PC-3 (cell line): ENCODE results near the gene TRAPPC8. TPM values are rescaled to one million over a fixed set of nuclear protein-coding genes. Genes with fewer than 3 reads are reported as not detected.

Experiments
- ATAC-seq: fragments of 200-7000 bp; cut with Tn5 transposase; 2 replicates; pipeline ENCODE4 v1.9.1; 2020; ENCODE audit warnings: mild to moderate bottlenecking, moderate library complexity
- BruUV-seq: library from RNA; stranded (reverse); fragments of 400-500 nt; replicated peaks from 2 replicates; lab custom pipeline; 2021; lab: Mats Ljungman, UMichigan
- CTCF ChIA-PET: fragments of 300-600 bp; sonication (Branson Sonifier 250); formaldehyde crosslinking; loops from one replicate; lab custom pipeline; 2022; ENCODE audit warnings: antibody characterized with exemption; lab: Charles Lee
- POLR2A ChIA-PET: fragments of 300-600 bp; sonication (Branson Sonifier 250); formaldehyde crosslinking; loops from one replicate; lab custom pipeline; 2022; ENCODE audit warnings: antibody characterized with exemption; ENCODE audit not compliant: unreplicated experiment; lab: Charles Lee
- DNase-seq: peaks from one replicate; pipeline ENCODE4 v3.0.0-alpha.2; 2015
- H2AFZ ChIP-seq: fragments of 300-600 bp; sonication (generic); 2 replicates; pipeline ENCODE4 v1.6.0; 2016; ENCODE audit warnings: antibody characterized with exemption, low read length
- H3F3A ChIP-seq: fragments of 300-600 bp; sonication (generic); one replicate; pipeline ENCODE4 v1.6.0; 2017; ENCODE audit warnings: antibody characterized with exemption, low read length, control low read depth, mild to moderate bottlenecking; ENCODE audit not compliant: unreplicated experiment
- H3K27ac ChIP-seq: fragments of 300-600 bp; sonication (generic); 2 replicates; pipeline ENCODE4 v1.5.1; 2016; ENCODE audit warnings: mild to moderate bottlenecking, low read length
- H3K27me3 ChIP-seq: fragments of 300-600 bp; sonication (generic); 2 replicates; pipeline ENCODE4 v1.6.1; 2016; ENCODE audit warnings: low read length, mixed read lengths
- H3K36me3 ChIP-seq: fragments of 300-600 bp; sonication (generic); 2 replicates; pipeline ENCODE4 v1.6.1; 2016; ENCODE audit warnings: low read depth, mixed run types, low read length, mixed read lengths
- H3K4me1 ChIP-seq: fragments of 300-600 bp; sonication (generic); 2 replicates; pipeline ENCODE4 v1.5.1; 2016; ENCODE audit warnings: low read length; ENCODE audit not compliant: insufficient read depth
- H3K4me2 ChIP-seq: fragments of 300-600 bp; sonication (generic); 2 replicates; pipeline ENCODE4 v1.6.0; 2016; ENCODE audit warnings: low read length
- H3K4me3 ChIP-seq: fragments of 300-600 bp; sonication (generic); 2 replicates; pipeline ENCODE4 v1.5.1; 2016; ENCODE audit warnings: mild to moderate bottlenecking, low read length, mixed read lengths
- H3K79me2 ChIP-seq: fragments of 300-600 bp; sonication (generic); 2 replicates; pipeline ENCODE4 v1.6.1; 2017; ENCODE audit warnings: low read length, mixed read lengths
- H3K9ac ChIP-seq: fragments of 300-600 bp; sonication (generic); 2 replicates; pipeline ENCODE4 v1.6.0; 2016; ENCODE audit warnings: mild to moderate bottlenecking, low read length
- H3K9me2 ChIP-seq: fragments of 300-600 bp; sonication (generic); replicated peaks from 2 replicates; pipeline ENCODE4 v1.6.1; 2016; ENCODE audit warnings: mixed run types, low read length, mixed read lengths
- H3K9me3 ChIP-seq: fragments of 300-600 bp; sonication (generic); 2 replicates; pipeline ENCODE4 v1.6.1; 2016; ENCODE audit warnings: low read length, mixed read lengths
- H4K20me1 ChIP-seq: fragments of 300-600 bp; sonication (generic); 2 replicates; pipeline ENCODE4 v1.6.1; 2016; ENCODE audit warnings: low read length, mixed read lengths
- EZH2 ChIP-seq: fragments of 300-600 bp; sonication (generic); IDR thresholded peaks from one replicate; pipeline ENCODE4 v1.6.1; 2017; ENCODE audit warnings: antibody characterized with exemption, mild to moderate bottlenecking, low read length; ENCODE audit not compliant: unreplicated experiment
- EZH2phosphoT487 ChIP-seq: fragments of 300-600 bp; sonication (generic); IDR thresholded peaks from 2 replicates; pipeline ENCODE4 v1.6.1; 2018; ENCODE audit warnings: mild to moderate bottlenecking, antibody characterized with exemption, low read length, borderline replicate concordance
- intact Hi-C: fragments of 100-400 bp; cut with micrococcal nuclease; formaldehyde crosslinking; loops from 2 replicates; pipeline ENCODE4 v1.9.0; 2023
- total RNA-seq: library from RNA; depleted of rRNA; stranded (reverse); fragments of >200 nt; gene quantifications from 2 replicates; pipeline ENCODE4 v1.2.3, GENCODE V29; 2014
- TF ChIP-seq, protein P1 (sequence below): fragments of 300-600 bp; sonication (generic); conservative IDR thresholded peaks from 2 replicates; pipeline ENCODE4 v1.5.1; 2017; ENCODE audit warnings: antibody characterized with exemption, low read depth, mild to moderate bottlenecking, low read length

TRAPPC8 gene
- total RNA-seq, 1 experiment from 2014 or later = 10.2 TPM

GRCh38 chr18:31825772-31826171 is 117.2 kb downstream of the TRAPPC8 start:
- ChIA-PET CTCF (no interaction called here), POLR2A (no interaction called here)
- TF ChIP-seq EZH2 (no peak), EZH2phosphoT487 (no peak)
- TF ChIP-seq, protein P1, sequence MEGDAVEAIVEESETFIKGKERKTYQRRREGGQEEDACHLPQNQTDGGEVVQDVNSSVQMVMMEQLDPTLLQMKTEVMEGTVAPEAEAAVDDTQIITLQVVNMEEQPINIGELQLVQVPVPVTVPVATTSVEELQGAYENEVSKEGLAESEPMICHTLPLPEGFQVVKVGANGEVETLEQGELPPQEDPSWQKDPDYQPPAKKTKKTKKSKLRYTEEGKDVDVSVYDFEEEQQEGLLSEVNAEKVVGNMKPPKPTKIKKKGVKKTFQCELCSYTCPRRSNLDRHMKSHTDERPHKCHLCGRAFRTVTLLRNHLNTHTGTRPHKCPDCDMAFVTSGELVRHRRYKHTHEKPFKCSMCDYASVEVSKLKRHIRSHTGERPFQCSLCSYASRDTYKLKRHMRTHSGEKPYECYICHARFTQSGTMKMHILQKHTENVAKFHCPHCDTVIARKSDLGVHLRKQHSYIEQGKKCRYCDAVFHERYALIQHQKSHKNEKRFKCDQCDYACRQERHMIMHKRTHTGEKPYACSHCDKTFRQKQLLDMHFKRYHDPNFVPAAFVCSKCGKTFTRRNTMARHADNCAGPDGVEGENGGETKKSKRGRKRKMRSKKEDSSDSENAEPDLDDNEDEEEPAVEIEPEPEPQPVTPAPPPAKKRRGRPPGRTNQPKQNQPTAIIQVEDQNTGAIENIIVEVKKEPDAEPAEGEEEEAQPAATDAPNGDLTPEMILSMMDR = no peak
- Histone ChIP-seq H3K9me3 (no peaks in the 10 kb centered on the region), H3K9ac (no peak overlapping the region), H3K79me2 (no peaks in the 10 kb centered on the region), H3K27ac (no peak overlapping the region), H3F3A (no peaks in the 10 kb centered on the region), H2AFZ (no peak overlapping the region), H3K4me1 (no peaks in the 10 kb centered on the region), H3K9me2 (no peaks in the 10 kb centered on the region), H3K4me2 (no peak overlapping the region), H3K36me3 (no peaks in the 10 kb centered on the region), H3K4me3 (no peak overlapping the region), H3K27me3 (no peaks in the 10 kb centered on the region), H4K20me1 (no peaks in the 10 kb centered on the region)
- DNase-seq (no peak), ATAC-seq (no peak)
- intact Hi-C loops = no loop called here
- no TSS peak for BruUV-seq

- H3K27me3 ChIP-seq = no peaks in the 10 kb centered on the region
- no peaks in the 10 kb centered on the region for H3K4me1 ChIP-seq
- ChIA-PET CTCF (no interaction called here), POLR2A (no interaction called here)
- no peaks in the 10 kb centered on the region for H3K9me2 ChIP-seq
- ATAC-seq (no peak), DNase-seq (no peak)
- H2AFZ ChIP-seq = no peak overlapping the region
- no peaks in the 10 kb centered on the region for H3K36me3 ChIP-seq
- no peaks in the 10 kb centered on the region for H3K9me3 ChIP-seq
- intact Hi-C loops = no loop called here
- H3K4me3 ChIP-seq = no peak overlapping the region
- no peak overlapping the region for H3K27ac ChIP-seq
- TF ChIP-seq EZH2phosphoT487 = no peak
- TF ChIP-seq, protein P1 = no peak
- no peak for TF ChIP-seq EZH2
- H3K79me2 ChIP-seq = no peaks in the 10 kb centered on the region
- no peaks in the 10 kb centered on the region for H3F3A ChIP-seq
- H4K20me1 ChIP-seq = no peaks in the 10 kb centered on the region
- H3K4me2 ChIP-seq = no peak overlapping the region
- H3K9ac ChIP-seq = no peak overlapping the region
- BruUV-seq = no TSS peak
These were observed 121.3 kb downstream of the TRAPPC8 start for GRCh38 chr18:31821545-31822171.

DNA sequence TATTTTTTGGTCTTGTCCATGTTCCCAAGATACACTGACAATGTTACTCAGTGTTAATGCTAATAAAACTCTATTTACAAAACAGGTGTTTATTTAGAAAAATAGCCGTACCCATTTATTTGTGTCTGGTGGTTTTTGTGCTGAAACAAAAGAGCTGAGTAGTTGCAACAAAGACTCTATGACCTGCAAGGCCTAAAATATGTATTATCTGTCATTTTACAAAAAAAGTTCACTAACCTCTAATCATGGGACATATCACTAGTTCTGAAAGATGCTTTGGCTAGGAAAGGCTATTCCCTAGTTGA is 123.1 kb downstream of the TRAPPC8 start:
- H3K9me3 ChIP-seq = no peaks in the 10 kb centered on the region
- H2AFZ ChIP-seq = no peak overlapping the region
- DNase-seq (no peak), ATAC-seq (no peak)
- no peaks in the 10 kb centered on the region for H3F3A ChIP-seq
- H3K79me2 ChIP-seq = no peaks in the 10 kb centered on the region
- no peaks in the 10 kb centered on the region for H3K27me3 ChIP-seq
- no peak overlapping the region for H3K4me3 ChIP-seq
- H3K9me2 ChIP-seq = no peaks in the 10 kb centered on the region
- no TSS peak for BruUV-seq
- CTCF ChIA-PET = interaction anchor here (0.6 to 0.7 kb wide), 2 partner anchors 14 to 264 kb away, joined by 4 to 5 read pairs; no protein-coding TSS in a partner anchor
- intact Hi-C loops = loop anchor here (1.0 kb wide), 2 partner anchors 79 to 264 kb away; no protein-coding TSS in a partner anchor
- H3K36me3 ChIP-seq = no peaks in the 10 kb centered on the region
- H3K27ac ChIP-seq = no peak overlapping the region
- H4K20me1 ChIP-seq = no peaks in the 10 kb centered on the region
- POLR2A ChIA-PET = no interaction called here
- no peaks in the 10 kb centered on the region for H3K4me1 ChIP-seq
- H3K9ac ChIP-seq = no peak overlapping the region
- TF ChIP-seq, protein P1 = no peak
- TF ChIP-seq EZH2phosphoT487 = no peak
- TF ChIP-seq EZH2 = no peak
- H3K4me2 ChIP-seq = no peak overlapping the region
